ENCODE data around the gene ITPKC.

GRCh38 chr19:40672573-40673299 lies 44.2 kb upstream of the ITPKC start:
- TF ChIP-seq POLR2A (IDR thresholded peaks at IDR 0.05) = no peak
- no peak for TF ChIP-seq POLR2AphosphoS5 (IDR thresholded peaks at IDR 0.05; ENCODE audit: insufficient read depth in 1 of 2, low read depth in 1 of 2)
- no peak for TF ChIP-seq CTCF (IDR thresholded peaks at IDR 0.05)

Measured in vagina (tissue), 2 donors.